K562 (cell line): ENCODE results near the gene HSD17B2. TPM values are rescaled to one million over a fixed set of nuclear protein-coding genes. Genes with fewer than 3 reads are reported as not detected.

Source experiments
- MTA1 ChIP-seq: fragments of 450-650 bp; IDR thresholded peaks from 2 replicates; pipeline ENCODE4 v1.6.1; 2017; ENCODE audit warnings: borderline replicate concordance
- RERE ChIP-seq: sonication (generic); formaldehyde crosslinking; IDR thresholded peaks from 2 replicates; pipeline ENCODE4 v1.8.0; 2023; ENCODE audit warnings: missing genetic modification reagents, mild to moderate bottlenecking, borderline replicate concordance
- ZBTB7A ChIP-seq: IDR thresholded peaks from 2 replicates; pipeline ENCODE4 v1.6.1; 2011; ENCODE audit warnings: low read depth, mild to moderate bottlenecking, low read length, moderate library complexity, borderline replicate concordance; ENCODE audit not compliant: control insufficient read depth
- ZNF518B ChIP-seq: fragments of 250-450 bp; sonication (Bioruptor Pico); IDR thresholded peaks from 2 replicates; pipeline ENCODE4 v1.5.0; 2021; ENCODE audit warnings: mild to moderate bottlenecking, moderate library complexity
- ZNF644 ChIP-seq: fragments of 200-800 bp; sonication (Bioruptor generic); IDR thresholded peaks from 2 replicates; pipeline ENCODE4 v1.6.1; 2016; ENCODE audit warnings: low read depth, missing genetic modification characterization, missing compliant biosample characterization
- polyA plus RNA-seq, 8 experiments: library from polyadenylated mRNA; depleted of rRNA in 4 of 8; stranded (reverse) in 5 of 8; unstranded in 3 of 8; fragments of >200 nt; fragmentation: Nextera tagmentation in 2 of 8; fragmentation: Illumina TruSeq in 1 of 8; extraction: Ambion mirVana in 2 of 8; extraction: Trizol in 1 of 8; gene quantifications; 2 replicates each; pipeline versions ENCODE4 v1.2.1 to v1.2.3, GENCODE V29; 2011 to 2014; ENCODE audit warnings: inconsistent platforms in 1 of 8, missing spikeins in 1 of 8
- total RNA-seq, 7 experiments: library from RNA; depleted of rRNA in 6 of 7; stranded (reverse); fragments of >200 nt in 6 of 7; fragmentation: Illumina TruSeq in 2 of 7; extraction: Trizol in 2 of 7; gene quantifications; 2 replicates each; pipeline versions ENCODE4 v1.2.1 to v1.2.3, GENCODE V29; 2011 to 2021; ENCODE audit warnings: low replicate concordance in 1 of 7
- TF ChIP-seq, protein P1 (sequence below): fragments of 250-450 bp; sonication (Bioruptor Pico); IDR thresholded peaks from 2 replicates; pipeline ENCODE4 v1.8.0; 2022; ENCODE audit warnings: inconsistent platforms

Gene HSD17B2
- total and polyA plus RNA-seq, 9 of the 15 experiments (the other 6 are each of a cell fraction or from before 2014, with no cell fraction given), result not detected

DNA sequence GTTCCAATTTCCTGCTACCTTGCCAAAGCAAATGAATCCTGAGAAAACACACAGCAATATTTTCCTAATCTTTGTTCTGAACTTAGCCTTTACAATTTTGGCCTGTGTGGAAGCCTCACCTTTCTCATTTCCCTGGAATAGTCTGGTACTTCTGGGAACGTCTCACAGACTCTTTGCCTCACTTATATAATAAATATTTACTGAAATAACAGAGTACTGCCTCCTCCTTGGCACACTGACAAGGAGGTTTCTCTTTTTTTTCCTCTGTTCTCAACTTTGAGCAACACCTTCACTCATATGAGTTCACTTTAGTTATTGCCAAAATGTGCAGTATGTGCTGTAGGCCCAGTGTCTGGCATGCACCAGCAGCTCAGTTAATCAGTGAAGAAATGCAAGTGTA lies 37.3 kb downstream of the HSD17B2 start (continued):
- no peak for TF ChIP-seq MTA1
- TF ChIP-seq ZNF518B (CRISPR knock-in tag), result no peak
- TF ChIP-seq, protein P1, sequence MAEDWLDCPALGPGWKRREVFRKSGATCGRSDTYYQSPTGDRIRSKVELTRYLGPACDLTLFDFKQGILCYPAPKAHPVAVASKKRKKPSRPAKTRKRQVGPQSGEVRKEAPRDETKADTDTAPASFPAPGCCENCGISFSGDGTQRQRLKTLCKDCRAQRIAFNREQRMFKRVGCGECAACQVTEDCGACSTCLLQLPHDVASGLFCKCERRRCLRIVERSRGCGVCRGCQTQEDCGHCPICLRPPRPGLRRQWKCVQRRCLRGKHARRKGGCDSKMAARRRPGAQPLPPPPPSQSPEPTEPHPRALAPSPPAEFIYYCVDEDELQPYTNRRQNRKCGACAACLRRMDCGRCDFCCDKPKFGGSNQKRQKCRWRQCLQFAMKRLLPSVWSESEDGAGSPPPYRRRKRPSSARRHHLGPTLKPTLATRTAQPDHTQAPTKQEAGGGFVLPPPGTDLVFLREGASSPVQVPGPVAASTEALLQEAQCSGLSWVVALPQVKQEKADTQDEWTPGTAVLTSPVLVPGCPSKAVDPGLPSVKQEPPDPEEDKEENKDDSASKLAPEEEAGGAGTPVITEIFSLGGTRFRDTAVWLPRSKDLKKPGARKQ (CRISPR knock-in tag), result no peak
- TF ChIP-seq ZNF644 (tag), result no peak
- TF ChIP-seq RERE (CRISPR knock-in tag), result no peak
- no peak for TF ChIP-seq ZBTB7A
- TF ChIP-seq, all 486 proteins: peak for 0
